Esophagus squamous epithelium (tissue), 4 donors: ENCODE measurements around the gene GTF2H4.

Source experiments
- CTCF ChIP-seq, 6 experiments: fragments of 450-650 bp in 4 of 6; fragments of 200-600 bp in 2 of 6; sonication (generic) in 2 of 6; IDR thresholded peaks; one replicate each; pipeline ENCODE4 v1.5.1; 2016 to 2019; ENCODE audit warnings: antibody characterized with exemption in 6 of 6, mild to moderate bottlenecking in 4 of 6, moderate library complexity in 4 of 6
- POLR2A ChIP-seq, 4 donors: fragments of 450-650 bp; IDR thresholded peaks; one replicate each; pipeline ENCODE4 v1.6.1; 2017; ENCODE audit warnings: antibody characterized with exemption in 4 of 4, mild to moderate bottlenecking in 4 of 4, moderate library complexity in 3 of 4

DNA sequence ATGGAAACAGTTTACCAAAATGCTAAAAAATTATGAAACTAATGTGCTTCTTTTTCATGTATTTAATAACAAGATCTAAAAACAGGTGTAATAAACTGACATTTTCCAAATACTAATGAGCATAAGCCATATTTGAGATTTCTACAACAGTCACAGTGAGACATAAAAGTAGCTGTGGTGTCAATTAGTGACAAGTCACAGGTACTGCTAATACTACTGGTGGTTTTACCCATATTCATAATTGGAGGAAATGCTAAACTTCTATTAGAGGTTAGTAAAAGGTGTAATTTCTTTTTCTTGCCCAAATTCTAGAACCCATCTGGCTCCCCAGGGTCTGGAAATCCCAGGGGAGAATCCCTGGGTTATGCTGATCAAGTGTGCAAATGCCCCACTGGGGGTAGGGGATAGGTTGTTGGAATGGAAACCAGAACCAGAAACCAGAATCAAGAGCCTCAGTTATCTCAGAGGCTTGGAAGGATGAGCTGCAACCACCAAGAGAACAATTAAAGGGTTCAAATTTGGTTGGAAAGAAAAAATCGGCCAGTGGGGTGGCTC is 7.1 kb upstream of the GTF2H4 start:
- TF ChIP-seq CTCF (IDR thresholded peaks at IDR 0.05) (no peak), POLR2A (IDR thresholded peaks at IDR 0.05) (no peak)
